OCI-LY3 (cell line): ENCODE results near the gene ZNF618.

Experiments
- EZH2phosphoT487 ChIP-seq: fragments of 200-600 bp; shearing (Covaris generic); IDR thresholded peaks from 2 replicates; pipeline ENCODE4 v1.6.1; 2018; ENCODE audit warnings: antibody characterized with exemption, mixed run types, low read depth
- TF ChIP-seq, protein P1 (sequence below): fragments of 200-600, 300-600 bp; sonication (generic); IDR thresholded peaks from 2 replicates; pipeline ENCODE4 v1.5.1; 2014; ENCODE audit warnings: antibody characterized with exemption, low read length, low read depth

DNA sequence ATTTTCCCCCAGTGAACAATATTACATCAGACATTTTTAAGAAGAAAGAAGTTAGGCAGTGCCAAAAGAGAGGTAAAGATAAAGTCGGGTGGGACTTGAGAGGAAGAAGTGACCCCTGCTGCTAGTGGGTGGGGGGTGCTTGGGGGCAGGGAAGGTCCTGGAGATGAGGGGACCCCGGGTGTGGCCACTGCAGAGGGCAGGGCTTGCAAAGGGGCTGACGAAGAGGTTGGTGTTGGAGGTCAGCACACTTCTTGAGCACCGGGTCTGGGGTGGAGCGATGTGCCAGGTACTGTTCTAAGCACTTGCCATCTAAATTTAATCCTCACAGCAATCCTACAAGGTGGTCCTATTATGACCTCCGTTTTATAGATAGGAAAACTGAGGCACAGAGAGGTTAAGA is 140.0 kb downstream of the ZNF618 start:
- TF ChIP-seq, protein P1, sequence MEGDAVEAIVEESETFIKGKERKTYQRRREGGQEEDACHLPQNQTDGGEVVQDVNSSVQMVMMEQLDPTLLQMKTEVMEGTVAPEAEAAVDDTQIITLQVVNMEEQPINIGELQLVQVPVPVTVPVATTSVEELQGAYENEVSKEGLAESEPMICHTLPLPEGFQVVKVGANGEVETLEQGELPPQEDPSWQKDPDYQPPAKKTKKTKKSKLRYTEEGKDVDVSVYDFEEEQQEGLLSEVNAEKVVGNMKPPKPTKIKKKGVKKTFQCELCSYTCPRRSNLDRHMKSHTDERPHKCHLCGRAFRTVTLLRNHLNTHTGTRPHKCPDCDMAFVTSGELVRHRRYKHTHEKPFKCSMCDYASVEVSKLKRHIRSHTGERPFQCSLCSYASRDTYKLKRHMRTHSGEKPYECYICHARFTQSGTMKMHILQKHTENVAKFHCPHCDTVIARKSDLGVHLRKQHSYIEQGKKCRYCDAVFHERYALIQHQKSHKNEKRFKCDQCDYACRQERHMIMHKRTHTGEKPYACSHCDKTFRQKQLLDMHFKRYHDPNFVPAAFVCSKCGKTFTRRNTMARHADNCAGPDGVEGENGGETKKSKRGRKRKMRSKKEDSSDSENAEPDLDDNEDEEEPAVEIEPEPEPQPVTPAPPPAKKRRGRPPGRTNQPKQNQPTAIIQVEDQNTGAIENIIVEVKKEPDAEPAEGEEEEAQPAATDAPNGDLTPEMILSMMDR = no peak
- TF ChIP-seq EZH2phosphoT487 = no peak
